Adrenal gland (tissue), 5 donors: ENCODE results near the gene RPS15.

ENCODE experiments used
- CTCF ChIP-seq, 6 experiments: fragments of 450-650 bp in 4 of 6; fragments of 200-600 bp in 2 of 6; sonication (generic) in 1 of 6; IDR thresholded peaks; 1 replicate in 5 of 6; 2 replicates in 1 of 6; pipeline versions ENCODE4 v1.5.1 to v1.8.0; 2016 to 2021; ENCODE audit warnings: antibody characterized with exemption in 6 of 6, mild to moderate bottlenecking in 2 of 6, moderate library complexity in 1 of 6
- POLR2A ChIP-seq, 2 donors: fragments of 450-650 bp; IDR thresholded peaks; one replicate each; pipeline ENCODE4 v1.6.1; 2017; ENCODE audit warnings: antibody characterized with exemption in 2 of 2, mild to moderate bottlenecking in 2 of 2, moderate library complexity in 1 of 2
- donor health status: DM: no; HTN: no; CAD: no.

GRCh38 chr19:1397838-1398237 lies 40.4 kb upstream of the RPS15 start:
- TF ChIP-seq POLR2A (IDR thresholded peaks at IDR 0.05) (no peak), CTCF (IDR thresholded peaks at IDR 0.05) (no peak)
